ENCODE results near the gene KCTD6.
A peak's percentile ranks its signal among the peaks of the same experiment; 100 is the strongest.
"Not testable (repeated sequence)": the region's sequence is repeated elsewhere in the genome, so short reads cannot be mapped to it uniquely, and the experiment has no call there.

The KCTD6 gene

DNA sequence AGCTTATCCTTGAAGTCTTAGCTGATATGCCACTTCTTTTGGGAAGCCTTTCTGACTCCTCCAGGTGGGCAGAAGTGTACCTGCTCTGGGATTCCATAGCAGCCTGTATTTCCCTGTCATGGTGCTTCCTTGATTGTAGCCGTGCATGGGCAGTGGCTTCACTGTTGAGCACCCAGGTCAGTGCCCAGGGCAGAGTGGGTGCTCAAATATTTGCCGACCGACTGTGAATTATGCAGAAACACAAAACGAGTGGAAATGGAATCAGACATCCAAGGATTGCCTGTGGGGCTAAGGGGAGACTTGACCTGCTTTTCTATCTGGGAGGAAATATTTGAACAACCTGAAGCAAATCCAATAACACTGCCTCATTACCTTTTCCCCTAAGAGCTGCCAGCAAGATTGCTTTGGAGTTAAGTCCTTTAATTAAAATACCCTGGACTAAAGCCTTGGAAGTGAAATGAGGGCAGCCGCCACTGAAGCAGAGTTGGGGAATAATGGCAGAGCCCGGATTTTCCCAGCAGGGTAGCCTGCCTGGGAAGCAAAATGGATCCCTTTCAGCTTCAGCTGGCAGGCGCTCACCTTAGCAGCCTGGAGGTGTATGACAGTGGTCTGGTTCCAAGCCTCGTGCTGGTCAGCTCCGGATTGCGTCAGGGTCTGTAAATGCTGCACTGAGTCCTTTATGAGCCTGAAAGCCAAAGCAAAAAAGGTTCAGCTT, 30.2 kb downstream of the KCTD6 start:
- no peak for DNase-seq (ENCODE audit: insufficient read length, low spot score)
- FAIRE-seq = no peak

- no peak for FAIRE-seq
- no peak for DNase-seq (ENCODE audit: insufficient read length, low spot score)
Measured at GRCh38 chr3:58522759-58523425, 31.0 kb downstream of the KCTD6 start.

DNA sequence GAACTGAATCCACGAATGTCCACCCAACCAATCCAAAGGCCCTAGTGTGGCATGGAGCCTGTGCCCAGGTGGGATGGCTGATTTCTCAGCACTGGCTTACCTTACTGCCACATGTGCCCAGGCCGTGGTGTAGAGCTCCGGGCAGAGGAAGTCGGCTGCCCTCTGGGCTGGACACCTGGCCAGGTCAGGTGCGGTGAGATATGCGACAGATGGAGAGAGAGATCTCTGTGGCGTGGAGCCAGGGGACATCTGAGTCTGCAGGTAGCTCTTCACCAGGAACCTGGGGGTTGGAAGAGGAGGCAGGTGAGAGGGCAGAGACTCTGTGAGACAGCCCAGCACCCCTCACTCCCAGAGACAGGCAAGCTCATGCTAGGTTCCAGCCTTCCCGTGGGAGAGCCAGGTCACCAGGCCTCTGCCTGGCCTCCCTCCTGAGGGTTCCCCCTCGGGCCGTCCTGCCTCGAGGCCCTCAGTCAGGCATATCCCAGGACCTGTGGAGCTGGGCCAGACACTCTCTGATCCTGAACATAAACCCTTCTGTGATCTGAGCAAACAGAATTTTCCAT, 32.5 kb downstream of the KCTD6 start:
- no peak for FAIRE-seq
- no peak for DNase-seq (ENCODE audit: insufficient read length, low spot score)

DNA sequence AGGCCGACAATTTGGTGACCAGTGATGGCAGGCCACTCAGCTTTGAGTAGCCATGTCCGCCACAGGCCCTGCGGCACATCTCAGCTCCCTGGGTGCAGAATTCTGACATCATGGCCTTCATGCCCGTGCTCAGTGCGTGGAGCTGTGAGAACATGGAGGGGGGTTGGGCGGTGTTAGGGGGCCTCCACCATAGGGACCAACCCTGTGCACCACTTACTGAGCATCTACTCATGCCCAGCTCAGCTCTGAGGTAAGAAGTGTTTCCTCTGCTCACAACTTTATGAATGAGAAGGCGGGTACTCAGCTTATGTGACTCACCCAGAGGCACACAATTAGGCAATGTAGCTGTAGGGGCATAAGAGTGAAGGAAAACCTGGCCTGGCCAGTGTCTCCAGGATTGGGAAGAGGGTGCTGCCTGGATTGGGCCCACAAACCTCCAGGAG, 34.6 kb downstream of the KCTD6 start:
- FAIRE-seq (no peak), DNase-seq (ENCODE audit: insufficient read length, low spot score) (no peak)

GRCh38 chr3:58527440-58527839, 35.5 kb downstream of the KCTD6 start:
- DNase-seq (ENCODE audit: insufficient read length, low spot score); FAIRE-seq: not testable (repeated sequence)

DNA sequence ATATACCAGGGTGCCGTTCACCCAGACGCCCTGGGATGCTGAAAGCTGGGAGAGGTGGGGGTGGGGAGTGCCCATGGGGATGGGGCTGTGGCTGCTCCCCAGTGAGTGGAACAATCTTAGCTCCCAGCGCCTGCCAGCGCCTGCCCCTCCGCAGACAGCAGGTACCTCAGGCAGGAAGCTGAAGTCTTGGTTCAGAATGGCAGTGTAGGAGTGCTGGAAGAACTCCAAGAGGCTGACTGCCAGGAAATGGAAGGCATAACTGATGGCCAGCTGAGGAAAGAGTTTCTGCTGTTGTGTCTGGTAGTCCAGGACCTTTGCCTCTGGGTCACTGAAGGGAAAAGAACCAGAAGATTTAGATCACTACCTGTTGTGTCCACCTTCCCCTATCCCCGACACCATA, 36.7 kb downstream of the KCTD6 start:
- FAIRE-seq (no peak), DNase-seq (ENCODE audit: insufficient read length, low spot score) (no peak)

DNA sequence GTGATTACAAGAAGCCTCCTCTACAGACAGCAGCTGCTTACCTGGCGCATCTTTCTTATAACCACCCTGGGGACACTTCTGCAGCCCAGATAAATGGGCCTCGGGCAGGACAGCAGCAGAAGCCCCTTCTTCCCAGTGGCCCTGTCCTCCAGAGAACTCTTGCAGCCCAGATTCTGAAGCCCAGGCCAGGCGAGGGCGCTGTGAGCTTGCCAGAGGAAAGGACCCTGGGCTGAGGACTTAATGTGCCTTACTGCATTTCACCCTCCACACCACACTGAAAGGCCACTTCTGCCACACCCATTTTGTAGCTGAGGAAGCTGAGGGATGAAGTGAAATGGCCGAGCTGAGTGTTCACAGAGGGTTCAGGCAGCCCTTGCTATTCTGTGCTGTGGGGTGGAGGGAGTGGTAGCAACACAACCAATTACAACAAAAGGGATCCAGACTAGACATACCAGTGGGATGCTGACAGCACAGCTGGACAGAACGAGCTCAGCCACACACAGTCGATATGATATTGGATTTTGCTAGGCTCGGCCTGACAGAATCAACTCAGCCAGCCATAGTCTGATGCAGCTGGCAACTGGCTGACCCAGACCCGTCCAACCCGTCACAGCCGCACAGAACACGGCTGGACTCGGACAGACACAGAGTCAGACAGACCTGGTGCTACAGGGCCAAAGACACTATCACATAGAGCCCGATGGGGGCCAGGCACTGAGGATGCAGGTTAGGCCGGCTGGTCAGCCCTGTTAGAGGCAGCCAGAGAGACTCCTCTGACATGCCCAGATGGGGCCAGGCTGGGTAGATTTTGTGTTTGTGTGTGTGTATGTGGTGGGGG, 37.8 kb downstream of the KCTD6 start:
- FAIRE-seq (no peak), DNase-seq (ENCODE audit: insufficient read length, low spot score) (no peak)

- FAIRE-seq (no peak), DNase-seq (ENCODE audit: insufficient read length, low spot score) (no peak)
Measured at GRCh38 chr3:58530354-58530865, 38.5 kb downstream of the KCTD6 start.

DNA sequence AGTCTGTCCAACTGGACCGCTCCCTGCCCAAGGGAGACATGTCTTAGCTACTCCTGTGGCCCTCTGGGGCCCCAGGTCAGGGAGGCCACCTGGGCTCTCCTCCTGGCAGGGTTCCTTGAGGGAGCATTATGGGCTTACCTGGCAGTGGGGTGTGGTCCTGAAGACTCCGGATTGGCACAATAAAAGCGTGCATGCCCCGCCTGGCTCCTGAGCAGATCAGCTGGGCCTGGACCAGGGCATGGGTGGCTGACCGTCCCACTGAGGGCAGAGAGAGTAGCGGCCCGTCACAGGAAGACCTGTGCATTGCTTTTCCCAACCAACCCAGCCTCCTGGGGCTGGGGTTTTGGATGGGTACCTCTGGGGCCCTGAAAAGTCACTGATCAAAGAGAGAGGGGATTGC, 39.7 kb downstream of the KCTD6 start:
- no peak for DNase-seq (ENCODE audit: insufficient read length, low spot score)
- FAIRE-seq = no peak

DNA sequence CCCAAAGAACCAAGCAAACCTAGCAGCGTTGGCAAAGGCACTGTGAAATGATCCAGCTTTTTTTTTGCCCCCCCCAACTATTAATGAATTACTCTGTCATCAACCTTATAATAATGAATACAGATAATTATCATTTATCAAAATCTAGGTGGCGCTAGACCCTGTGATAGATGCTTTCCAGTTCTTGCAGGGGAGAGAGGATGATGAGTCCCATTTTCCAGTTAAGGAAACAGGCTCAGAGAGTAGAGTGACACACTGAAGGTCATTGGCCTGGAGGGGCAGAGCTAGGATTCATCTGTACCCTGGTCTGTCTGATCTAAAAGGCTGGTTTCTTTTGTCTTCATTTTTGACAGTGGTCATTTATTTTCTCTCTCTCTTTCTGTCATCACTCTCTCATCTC, 40.1 kb downstream of the KCTD6 start:
- no peak for FAIRE-seq
- no peak for DNase-seq (ENCODE audit: insufficient read length, low spot score)

- FAIRE-seq = peak; percentile 89
- peak; percentile 80 for DNase-seq (ENCODE audit: insufficient read length, low spot score)
Measured at GRCh38 chr3:58532794-58533220, 40.9 kb downstream of the KCTD6 start.

DNA sequence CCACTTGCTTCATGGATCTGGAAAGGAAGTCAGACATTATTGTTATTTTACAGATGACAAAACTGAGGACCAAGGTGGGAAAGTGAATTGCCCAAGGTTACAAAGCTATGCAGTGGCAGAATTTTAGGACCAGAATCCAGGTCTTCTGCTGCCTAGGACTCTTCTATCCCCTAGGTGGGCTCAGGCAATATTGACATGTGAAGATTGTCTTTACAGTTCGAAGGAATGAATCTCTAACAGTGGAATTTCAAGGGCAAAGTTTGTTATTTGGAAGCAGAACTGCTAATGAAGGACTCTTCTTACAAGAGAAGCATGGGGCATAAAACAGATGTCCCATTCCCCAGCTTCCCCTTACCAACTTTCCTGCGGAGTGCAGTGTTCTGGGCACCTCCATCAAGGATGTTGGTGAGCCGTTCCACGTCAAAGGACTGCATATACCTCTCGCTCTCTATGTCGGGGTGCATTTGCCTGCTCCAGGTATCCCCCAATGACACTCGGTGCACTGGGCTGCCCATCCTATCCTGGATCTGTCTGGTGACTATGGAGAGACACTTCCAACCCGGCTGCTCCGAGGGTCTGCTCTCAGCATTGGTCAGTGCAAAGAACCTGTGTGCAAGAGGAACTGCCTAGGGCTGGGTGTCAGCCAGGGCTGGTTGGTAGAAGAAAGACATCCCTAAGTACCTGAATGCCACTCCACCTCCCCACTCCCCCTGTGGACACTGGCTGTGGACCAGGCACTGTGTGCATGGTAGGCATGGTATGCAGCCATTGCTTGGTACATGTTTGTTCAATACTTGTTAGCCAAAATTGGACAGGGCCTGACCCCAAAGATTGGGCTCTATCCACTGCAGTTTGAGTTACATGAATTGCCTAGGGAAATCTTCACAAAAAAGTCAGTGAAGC, 42.9 kb downstream of the KCTD6 start:
- DNase-seq (ENCODE audit: insufficient read length, low spot score) (no peak), FAIRE-seq (no peak)

- DNase-seq (ENCODE audit: insufficient read length, low spot score) = no peak
- no peak for FAIRE-seq
Measured at GRCh38 chr3:58535531-58536500, 43.9 kb downstream of the KCTD6 start.

DNA sequence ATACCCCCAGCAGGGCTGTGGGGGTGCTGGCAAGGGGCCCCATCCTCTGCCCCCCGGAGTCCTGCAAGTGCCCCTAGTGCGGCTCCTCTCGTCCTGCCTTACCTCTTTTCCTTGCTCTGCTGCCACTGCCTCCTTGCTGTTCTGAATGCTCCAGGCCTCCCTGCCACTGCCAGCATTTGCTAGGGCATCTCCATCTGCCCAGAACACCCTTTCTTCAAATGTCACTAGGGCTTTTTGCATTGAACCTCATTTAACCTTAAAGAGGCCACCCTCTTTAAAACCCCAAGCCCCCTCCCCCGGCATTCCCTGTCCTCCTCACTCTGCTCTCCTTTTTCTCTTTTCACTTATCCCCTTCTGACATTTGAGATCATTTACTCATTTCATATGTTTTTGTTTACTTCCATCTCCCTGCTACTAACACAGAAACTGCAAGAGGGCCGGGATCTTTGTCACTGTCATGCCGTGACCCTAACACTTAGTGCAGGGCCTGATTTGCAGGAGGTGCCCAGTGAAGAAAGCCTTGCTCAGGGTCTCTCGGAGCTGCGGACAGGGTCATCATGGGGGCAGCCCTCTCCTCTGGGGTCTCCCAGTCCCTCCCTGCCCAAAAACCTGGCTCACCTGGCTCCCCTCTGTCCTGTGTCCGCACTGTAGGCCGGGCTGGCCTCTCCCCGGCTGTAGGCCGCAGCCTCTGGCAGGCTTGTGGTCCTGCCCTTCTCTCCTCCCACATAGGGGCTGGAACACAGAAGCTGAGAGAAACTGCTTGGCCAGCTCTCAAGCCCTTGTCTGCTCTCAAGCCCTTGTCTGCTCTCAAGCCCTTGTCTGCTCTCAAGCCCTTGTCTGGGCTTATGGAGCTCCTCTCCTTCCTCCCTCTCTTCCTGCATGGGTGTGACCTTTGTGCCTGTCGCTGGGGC, 44.9 kb downstream of the KCTD6 start, which contains the start of gene ACOX2:
TSS of gene ACOX2 (minus strand) at position 690 of the 911 bp plus-strand sequence. CDS start 2,084 bp downstream, outside the sequence.
- no peak for FAIRE-seq
- DNase-seq (ENCODE audit: insufficient read length, low spot score) = no peak

- DNase-seq (ENCODE audit: insufficient read length, low spot score) (no peak), FAIRE-seq (no peak)
Measured at GRCh38 chr3:58537412-58538301, 45.8 kb downstream of the KCTD6 start.

DNA sequence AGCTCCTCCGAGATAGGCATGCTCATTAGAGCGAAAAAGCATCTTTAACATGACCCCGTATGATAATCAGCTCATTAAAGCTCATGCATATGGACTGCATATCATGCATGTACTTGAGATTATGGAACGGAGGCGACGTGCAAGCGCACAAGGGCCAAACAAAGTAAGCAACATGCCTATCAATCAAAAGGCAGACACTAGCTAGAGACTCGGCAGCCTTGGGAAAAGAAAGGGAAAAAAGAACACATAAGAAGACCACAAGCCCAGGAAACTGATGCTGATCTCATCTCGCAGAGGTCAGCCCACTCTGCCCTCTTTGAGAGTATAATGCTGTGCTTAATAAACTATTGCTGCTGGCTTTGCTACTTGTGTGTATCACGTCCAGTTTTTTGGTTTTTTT, 47.7 kb downstream of the KCTD6 start:
- DNase-seq (ENCODE audit: insufficient read length, low spot score) (no peak), FAIRE-seq (no peak)

All from GM19239 (cell line).